ENCODE data around the gene SLC25A18. TPM values are rescaled to one million over a fixed set of nuclear protein-coding genes. Genes with fewer than 3 reads are reported as not detected.
"Not testable (repeated sequence)": the region's sequence is repeated elsewhere in the genome, so short reads cannot be mapped to it uniquely, and the experiment has no call there.

SLC25A18 gene
- total and polyA plus RNA-seq, 7 donors = 0.99 to 9.1 (median 4.7) TPM; not detected in 1

DNA sequence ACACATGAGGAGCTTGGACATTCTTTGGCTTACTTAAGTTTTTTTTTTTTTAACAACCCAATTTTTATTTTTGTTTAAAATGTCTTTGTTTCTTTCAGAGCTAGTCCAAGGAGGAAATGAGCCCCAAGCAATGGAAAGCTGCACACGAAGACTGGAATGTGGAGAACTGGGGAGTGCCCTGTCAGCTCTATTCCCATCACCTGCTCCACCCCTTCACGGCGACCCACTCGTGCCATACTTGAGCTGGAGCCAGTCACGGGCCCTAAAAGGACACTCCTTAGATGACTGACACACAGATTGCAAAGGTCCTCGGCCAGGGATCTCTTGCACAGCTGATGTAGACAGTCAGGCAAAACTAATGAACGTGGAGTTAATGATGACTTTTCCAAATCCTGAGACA is 10.6 kb upstream of the SLC25A18 start:
- no peaks in the 10 kb centered on the region for H3K27me3 ChIP-seq

DNA sequence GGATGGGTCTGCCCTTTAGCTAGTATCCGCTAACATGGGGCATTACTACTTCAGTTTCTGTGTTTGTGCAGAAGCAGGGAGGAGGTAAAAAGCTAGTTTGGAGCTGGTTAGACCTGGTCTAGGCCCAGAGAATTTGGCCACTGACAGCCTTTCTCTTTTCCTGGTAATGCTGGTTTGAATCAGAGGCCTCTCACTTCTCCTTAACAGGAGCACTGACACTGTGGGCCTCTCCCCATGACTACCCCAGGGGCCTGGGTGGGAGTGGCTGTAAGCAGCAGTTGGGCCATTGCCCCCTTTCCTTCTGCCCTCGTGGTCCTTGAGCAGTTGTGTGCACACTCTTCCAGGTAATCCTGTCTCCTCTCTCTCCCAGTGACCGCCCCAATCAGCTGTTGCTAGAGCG is 8.5 kb upstream of the SLC25A18 start:
- H3K4me3 ChIP-seq = no peak overlapping the region
- peaks cover 0 to 16% (median 3%) of the 10 kb centered on the region in 4 donors for H3K4me1 ChIP-seq
- no peak for DNase-seq
- no peaks in the 10 kb centered on the region for H3K36me3 ChIP-seq
- intact Hi-C loops (cut with DNase I) = loop anchor here (5.0 kb wide), 1 partner anchor 232 kb away; no protein-coding TSS in a partner anchor
- WGBS, 2 donors = 83 to 87% methylated on average over 4 of the region's 4 CpGs
- no peaks in the 10 kb centered on the region for H3K9me3 ChIP-seq
- no peak for TF ChIP-seq POLR2AphosphoS5 (IDR thresholded peaks at IDR 0.05)
- no peak for TF ChIP-seq CTCF (IDR thresholded peaks at IDR 0.05)
- TF ChIP-seq EP300 (IDR thresholded peaks at IDR 0.05) = no peak
- TF ChIP-seq POLR2A (IDR thresholded peaks at IDR 0.05) = no peak
- no peak overlapping the region for H3K27ac ChIP-seq
- H3K27me3 ChIP-seq = no peaks in the 10 kb centered on the region

More for the DNA sequence above, 10.6 kb upstream of the SLC25A18 start:
- H3K36me3 ChIP-seq = no peaks in the 10 kb centered on the region
- no peak for DNase-seq
- H3K4me3 ChIP-seq = no peak overlapping the region
- H3K27ac ChIP-seq = no peak overlapping the region
- peaks cover 0 to 10% (median 3%) of the 10 kb centered on the region in 4 donors for H3K4me1 ChIP-seq
- intact Hi-C loops (cut with DNase I) = no loop called here
- H3K9me3 ChIP-seq = no peaks in the 10 kb centered on the region
- 31 to 72% methylated on average over 7 of the region's 7 CpGs for WGBS, 2 donors
- no peak for TF ChIP-seq EP300 (IDR thresholded peaks at IDR 0.05)
- no peak for TF ChIP-seq CTCF (IDR thresholded peaks at IDR 0.05)
- TF ChIP-seq POLR2AphosphoS5 (IDR thresholded peaks at IDR 0.05) = no peak
- no peak for TF ChIP-seq POLR2A (IDR thresholded peaks at IDR 0.05)

GRCh38 chr22:17559188-17559587 is 4.1 kb upstream of the SLC25A18 start:
- intact Hi-C loops (cut with DNase I) = loop anchor here (5.0 kb wide), 1 partner anchor 228 kb away; no protein-coding TSS in a partner anchor
- H3K4me1 ChIP-seq = peaks cover 0 to 28% (median 18%) of the 10 kb centered on the region in 4 donors
- no peaks in the 10 kb centered on the region for H3K9me3 ChIP-seq
- no peaks in the 10 kb centered on the region for H3K27me3 ChIP-seq
- WGBS, 2 donors = 89 to 95% methylated on average over 10 of the region's 10 CpGs
- no peaks in the 10 kb centered on the region for H3K36me3 ChIP-seq
- DNase-seq = no peak
- H3K27ac ChIP-seq = no peak overlapping the region
- H3K4me3 ChIP-seq = no peak overlapping the region
- no peak for TF ChIP-seq CTCF (IDR thresholded peaks at IDR 0.05)

- Histone ChIP-seq H3K36me3 (no peaks in the 10 kb centered on the region), H3K9me3 (no peaks in the 10 kb centered on the region), H3K4me3 (peak overlapping the region; percentile 5 to 28 (median 16)), H3K4me1 (peaks cover 0 to 38% (median 23%) of the 10 kb centered on the region in 4 donors), H3K27ac (peak overlapping the region; percentile 78 to 88 (median 80)), H3K27me3 (no peaks in the 10 kb centered on the region)
- TF ChIP-seq CTCF (IDR thresholded peaks at IDR 0.05) = peak in 1 of 4 experiments; percentile 13
- TF ChIP-seq POLR2AphosphoS5 (IDR thresholded peaks at IDR 0.05) = peak; percentile 65 to 92 (median 88)
- peak in 1 of 2 donors; percentile 18 for TF ChIP-seq POLR2A (IDR thresholded peaks at IDR 0.05)
- TF ChIP-seq EP300 (IDR thresholded peaks at IDR 0.05) = peak; percentile 26 to 98 (median 87)
- WGBS, 2 donors = 85 to 86% methylated on average over 11 of the region's 11 CpGs
- intact Hi-C loops (cut with DNase I) = no loop called here
- peak; percentile 92 for DNase-seq
Observed at GRCh38 chr22:17563936-17564391, 666 bp downstream of the SLC25A18 start.

DNA sequence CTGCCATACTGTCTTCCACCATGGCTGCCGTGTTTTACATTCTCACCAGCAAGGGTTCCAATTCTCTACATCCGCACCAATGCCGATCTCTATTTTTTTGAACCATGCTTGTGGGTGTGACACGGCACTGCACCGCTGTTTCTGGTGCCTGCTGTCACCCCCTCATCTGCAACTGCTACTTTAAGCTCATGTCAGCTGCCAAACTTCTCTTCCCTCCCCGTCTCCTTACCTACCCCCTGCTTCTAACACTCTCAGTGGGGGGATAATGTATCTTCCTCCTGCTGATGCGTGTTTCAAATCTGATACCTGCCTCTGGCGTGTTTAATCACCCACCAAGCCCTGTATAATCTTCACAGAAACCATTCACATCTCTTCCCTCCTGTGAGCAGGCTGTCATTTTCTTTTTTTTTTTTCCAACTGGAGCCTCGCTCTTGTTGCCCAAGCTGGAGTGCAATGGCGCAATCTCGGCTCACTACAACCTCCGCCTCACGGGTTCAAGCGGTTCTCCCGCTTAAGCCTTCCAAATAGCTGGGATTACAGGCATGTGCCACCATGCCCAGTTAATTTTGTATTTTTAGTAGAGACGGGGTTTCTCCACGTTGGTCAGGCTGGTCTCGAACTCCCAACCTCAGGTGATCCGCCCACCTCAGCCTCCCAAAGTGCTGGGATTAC is 2.9 kb downstream of the SLC25A18 start:
- not testable (repeated sequence) for H3K9me3 ChIP-seq, DNase-seq, H3K4me3 ChIP-seq, H3K27me3 ChIP-seq, H3K36me3 ChIP-seq
- WGBS, 2 donors = 92 to 94% methylated on average over 19 of the region's 19 CpGs
- Histone ChIP-seq H3K27ac (peak overlapping the region in 3 of 4 donors; percentile 78 to 88 (median 81)), H3K4me1 (peaks cover 0 to 56% (median 37%) of the 10 kb centered on the region in 4 donors)
- intact Hi-C loops (cut with DNase I) = loop anchor here (5.0 kb wide), 3 partner anchors 141 to 511 kb away; partner anchors contain the start of gene PEX26
